ENCODE measurements around the gene PPP1R9A.

The PPP1R9A gene

DNA sequence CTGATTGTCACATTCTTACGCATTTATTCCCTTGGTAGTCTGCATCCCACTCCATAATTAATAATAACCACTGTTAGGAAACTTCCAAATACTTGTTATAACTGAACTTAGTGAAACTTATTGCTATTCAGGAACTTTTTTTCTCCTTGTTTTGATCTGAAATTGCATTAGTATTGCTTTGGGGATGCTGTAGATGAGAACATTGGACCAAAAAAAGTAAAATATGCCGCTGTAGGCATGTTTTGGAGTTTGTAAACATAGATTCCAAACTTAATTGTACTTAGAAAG, 1.7 kb downstream of the PPP1R9A start:
- no peak for DNase-seq (ENCODE audit: low read depth in 2 of 2)

DNA sequence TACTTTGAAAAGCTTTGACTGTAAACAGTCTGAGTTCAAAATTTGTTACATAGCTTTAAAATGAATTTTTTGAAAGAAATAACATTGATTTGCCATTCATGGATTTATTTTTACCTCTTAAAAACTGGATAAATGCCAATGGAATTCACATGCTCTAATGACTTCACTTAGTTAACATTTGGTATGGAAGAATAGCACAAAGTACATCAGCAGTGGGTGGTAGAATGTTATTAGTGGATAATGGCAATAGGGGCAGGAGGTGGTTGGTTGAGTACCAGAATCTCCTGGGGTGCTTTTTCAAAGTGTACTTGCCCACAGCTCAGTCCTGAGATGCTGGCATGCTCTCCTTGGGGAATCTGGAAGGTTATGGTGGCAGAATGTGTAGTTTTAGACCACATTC, 4.7 kb downstream of the PPP1R9A start:
- no peak for DNase-seq (ENCODE audit: low read depth in 2 of 2)

DNA sequence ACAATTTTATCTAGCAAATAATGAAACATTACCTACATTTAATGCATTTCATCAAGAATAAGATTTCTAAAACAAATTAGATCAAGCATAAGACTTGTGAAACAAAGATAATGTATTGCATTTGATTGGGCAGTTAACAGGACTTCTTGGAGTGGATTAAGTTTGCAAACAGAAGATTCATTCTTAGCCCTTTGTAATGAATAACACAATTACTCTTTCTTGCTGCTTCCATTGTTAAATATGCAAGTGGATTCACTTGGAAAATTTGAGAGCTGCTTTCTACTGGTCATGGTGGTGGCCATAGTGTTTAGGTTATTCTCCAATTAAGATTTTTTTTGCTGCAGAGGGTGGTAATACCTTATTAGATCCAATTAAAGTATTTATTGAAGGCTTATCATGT, 6.0 kb downstream of the PPP1R9A start:
- no peak for DNase-seq (ENCODE audit: low read depth in 2 of 2)

DNA sequence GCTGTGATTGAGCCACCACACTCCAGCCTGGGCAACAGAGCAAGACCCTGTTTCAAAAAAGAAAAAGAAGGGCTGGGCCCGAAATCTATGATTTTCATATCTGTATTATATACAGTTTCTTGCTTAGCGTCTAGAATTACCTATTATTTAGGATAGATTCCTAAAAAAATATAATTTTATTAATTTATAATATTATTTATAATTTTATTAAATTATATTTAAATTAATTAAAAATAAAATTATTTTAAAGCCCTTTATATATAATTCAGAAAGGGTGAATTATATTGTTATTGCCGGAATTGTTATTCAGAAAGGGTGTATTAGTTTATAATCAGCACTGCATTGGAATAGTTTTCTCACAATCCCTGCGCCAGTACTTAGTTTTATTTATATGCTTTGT, 14.5 kb downstream of the PPP1R9A start:
- DNase-seq (ENCODE audit: low read depth in 2 of 2): no peak

DNA sequence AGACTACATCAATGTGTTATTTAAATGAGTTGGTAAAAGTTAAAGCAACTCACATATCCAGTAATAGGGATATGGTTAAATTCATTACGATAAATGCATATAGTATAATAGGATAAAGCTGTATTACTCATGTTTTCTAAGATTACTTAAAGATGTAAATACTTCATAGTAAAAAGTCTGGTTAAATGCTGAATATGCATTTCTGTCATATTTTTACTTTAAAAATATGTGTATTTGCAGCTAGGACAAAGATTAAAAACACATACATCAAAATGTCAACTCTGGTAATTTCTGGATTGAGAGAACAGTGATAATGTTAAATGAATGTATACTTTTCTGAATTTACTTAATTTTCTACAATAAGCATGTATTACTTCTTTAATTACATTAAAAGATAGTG, 15.1 kb downstream of the PPP1R9A start:
- DNase-seq (ENCODE audit: low read depth in 2 of 2): no peak

DNA sequence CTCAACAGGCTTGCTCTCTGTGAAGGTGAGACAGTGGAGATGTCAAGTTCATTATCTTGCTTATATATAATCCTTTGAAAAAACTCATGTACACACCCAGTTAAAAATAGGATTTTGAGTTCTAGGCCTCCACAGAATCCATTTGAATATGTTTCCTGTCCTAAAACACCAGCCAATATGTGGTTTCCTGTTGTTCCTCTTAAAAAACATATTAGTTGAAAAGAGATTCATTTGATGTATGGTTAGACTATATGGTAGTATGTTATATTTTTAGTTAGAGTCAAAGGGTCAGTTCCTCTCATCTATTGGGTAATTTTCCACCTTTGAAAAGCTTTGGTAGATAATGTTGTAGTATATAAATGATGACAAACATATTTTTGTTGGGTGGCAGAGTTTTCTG, 16.0 kb downstream of the PPP1R9A start:
- no peak for DNase-seq (ENCODE audit: low read depth in 2 of 2)

DNA sequence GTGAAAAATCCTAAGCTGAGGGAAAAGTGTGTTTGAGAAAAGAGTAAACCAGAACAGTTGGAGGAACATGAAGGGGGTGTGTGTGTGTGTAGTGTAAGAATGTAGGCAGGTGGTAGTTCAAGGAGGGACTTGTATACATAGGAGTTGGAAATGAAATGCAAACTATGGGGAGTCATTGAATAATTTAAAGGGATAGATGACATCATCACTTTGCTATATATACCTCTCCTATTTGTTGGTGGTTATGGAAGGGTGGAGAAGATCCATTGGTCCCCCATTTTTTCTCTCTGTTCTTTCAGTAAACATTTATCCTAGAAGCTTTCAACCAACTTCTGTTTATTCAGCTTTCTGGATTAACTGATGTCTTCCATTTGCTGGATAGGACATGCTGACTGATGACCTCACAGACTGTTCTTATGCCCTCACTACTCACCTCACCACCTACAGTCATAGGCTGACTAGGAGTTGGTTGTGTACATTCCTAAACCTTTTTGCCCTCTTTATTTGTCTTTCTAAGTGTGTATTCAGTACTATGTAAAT, 20.8 kb downstream of the PPP1R9A start:
- DNase-seq (ENCODE audit: low read depth in 2 of 2): no peak

DNA sequence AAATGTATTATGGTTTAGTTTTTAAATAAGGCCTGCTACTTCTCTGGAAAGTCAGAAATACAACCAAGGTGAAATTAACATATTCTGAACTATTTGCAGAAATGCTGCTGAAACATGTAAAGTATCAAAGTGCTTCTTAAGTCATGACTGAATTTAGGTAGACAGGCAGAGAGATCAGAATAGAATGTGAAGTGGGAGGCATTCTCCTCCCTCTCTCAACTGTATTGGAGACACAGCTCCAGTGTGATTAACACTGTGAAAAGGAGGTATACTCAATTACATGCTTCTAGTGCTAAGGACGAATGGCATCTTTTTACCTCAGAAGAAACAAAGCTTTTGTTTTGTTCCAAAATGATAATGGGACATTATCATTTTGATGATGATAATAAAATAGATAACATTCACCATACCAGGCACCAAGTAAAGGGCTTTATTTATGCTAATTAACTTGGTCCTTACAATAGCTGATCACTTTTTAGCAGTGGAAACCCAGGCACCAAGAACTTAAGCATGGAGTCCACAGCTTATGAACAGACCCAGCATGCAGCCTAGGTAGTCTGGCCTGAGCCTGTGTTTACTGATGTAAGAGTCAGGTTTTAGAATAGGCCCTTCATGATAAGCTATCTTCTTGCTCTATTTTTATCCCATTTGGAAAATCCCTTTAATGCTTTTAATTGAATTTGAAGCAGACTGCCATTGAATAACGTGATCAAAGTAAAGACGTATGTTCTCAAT, 26.0 kb downstream of the PPP1R9A start:
- DNase-seq (ENCODE audit: low read depth in 2 of 2): no peak

DNA sequence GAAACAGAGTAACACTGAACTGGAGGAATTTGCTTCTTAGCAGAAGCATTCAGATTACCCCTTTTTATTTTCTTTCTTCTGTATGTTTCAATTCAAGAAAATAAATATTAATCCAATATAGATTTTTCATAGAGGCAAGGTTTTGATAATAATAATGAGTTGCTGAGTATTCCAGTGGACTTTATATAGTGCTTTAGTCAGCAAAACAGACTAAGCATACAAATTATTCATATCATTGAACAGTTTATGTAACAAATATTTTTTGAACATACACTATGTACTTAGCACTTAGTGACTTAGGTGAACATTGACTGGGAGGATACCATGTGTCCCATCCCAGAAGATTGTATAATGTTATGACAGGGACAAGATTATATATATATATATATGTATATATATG, 32.0 kb downstream of the PPP1R9A start:
- no peak for DNase-seq (ENCODE audit: low read depth in 2 of 2)

DNA sequence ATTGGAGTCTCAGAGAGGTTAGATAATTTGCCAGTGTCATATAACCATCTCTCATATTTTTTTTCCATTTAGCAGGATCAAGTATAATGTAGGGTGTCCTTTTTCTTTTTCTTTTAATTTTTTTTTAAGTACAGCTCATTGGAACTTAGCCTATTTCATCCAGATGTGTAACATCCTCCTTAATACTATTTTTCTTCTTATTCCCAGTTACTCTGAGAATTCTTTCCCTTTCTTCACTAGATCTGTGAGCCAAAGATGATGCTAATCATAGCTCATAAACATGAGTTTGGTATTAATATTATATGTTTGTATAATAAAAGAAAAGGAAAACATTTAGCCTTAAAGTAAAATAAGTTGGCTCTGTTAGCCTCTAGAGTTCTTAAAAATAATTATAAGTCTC, 32.8 kb downstream of the PPP1R9A start:
- DNase-seq (ENCODE audit: low read depth in 2 of 2): no peak

DNA sequence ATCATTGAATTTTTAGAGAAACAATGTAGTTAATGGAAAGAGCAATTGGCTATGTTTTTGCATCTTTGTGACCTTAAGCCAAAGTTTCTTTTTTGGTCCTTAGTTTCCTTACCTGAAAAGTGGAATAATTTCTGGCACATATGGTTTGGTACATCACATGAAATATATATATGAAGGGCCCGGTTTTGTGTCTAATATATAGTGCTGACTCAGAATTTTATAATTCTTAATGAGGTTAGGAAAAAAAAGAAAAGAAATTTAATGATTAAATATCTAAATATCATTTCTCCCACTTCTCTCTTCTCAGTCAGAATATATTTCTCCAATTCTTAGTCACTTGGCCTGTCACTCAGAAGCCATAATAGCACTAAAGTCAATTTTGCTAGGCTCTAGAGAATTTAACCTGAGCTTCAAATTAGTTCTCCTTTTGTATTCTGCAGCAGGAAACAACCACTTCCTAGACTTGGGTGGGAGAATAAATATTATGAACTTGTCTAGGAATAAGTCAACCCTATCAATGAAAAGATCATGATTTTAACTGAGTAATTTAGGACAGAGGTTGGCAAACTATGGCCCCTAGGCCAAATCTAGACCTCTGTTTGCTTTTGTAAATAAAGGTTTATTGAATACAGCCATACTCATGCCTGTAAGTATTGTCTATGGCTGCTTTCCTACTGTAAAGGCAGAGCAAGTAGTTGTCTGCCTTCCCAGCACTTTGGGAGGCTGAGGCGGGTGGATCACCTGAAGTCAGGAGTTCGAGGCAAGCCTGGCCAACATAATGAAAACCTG, 34.6 kb downstream of the PPP1R9A start:
- no peak for DNase-seq (ENCODE audit: low read depth in 2 of 2)

DNA sequence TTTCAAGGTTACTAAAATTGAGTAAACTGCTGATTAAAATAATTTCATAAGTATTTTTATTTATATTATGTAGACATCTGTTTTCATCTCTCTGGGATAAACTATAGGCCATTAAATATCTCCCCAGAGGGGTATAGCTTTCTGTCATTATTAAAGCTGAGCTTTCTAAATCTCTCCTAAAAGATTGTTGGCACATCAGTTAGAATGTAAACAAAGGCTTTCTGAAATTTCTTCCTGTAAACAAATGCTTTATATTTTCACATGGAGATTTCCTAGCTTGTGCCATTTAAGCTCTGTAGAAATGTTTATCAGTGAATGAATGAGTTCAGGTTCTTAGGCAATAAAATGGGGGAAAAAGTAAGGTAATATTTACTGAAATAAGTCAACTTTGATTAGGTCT, 35.7 kb downstream of the PPP1R9A start:
- DNase-seq (ENCODE audit: low read depth in 2 of 2): no peak

DNA sequence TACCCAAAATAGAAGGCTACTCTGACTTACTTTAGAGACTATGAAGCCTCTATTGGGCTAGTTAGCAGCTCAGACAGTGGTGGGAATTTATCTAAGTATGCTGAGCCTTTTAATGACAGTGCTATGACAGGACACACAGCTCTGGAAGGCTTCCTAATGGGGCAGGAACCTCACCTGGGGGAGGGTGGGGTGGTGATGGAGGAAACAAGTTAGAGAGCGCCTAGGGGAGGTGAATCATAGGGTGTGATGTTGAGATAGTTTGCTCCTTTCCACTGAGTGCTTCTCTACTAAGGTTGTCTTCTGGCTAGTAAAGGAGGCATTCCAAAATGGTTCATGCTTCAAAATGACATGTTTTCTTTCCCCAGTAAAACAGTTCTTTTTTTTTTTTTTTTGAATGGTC, 42.1 kb downstream of the PPP1R9A start:
- no peak for DNase-seq (ENCODE audit: low read depth in 2 of 2)

DNA sequence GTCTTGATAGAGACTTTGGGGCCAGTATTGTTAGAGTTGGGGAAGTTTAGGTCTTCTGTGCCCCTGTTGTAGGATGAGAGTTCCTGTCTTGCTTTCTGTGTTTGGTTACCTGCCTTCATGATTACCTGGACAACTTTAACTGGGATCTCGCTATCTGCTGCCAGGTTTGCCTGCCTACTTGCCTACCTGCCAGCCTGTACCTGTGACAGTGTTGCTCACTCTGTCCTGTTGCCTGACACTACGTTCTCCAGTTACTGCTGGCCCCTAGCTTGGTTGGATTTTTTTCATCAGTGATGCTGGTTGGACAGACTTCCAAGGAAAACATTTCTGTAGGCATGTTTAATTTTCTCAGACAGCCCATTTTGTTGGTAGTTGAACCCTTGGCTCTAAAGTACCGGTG, 48.4 kb downstream of the PPP1R9A start:
- DNase-seq (ENCODE audit: low read depth in 2 of 2): no peak

DNA sequence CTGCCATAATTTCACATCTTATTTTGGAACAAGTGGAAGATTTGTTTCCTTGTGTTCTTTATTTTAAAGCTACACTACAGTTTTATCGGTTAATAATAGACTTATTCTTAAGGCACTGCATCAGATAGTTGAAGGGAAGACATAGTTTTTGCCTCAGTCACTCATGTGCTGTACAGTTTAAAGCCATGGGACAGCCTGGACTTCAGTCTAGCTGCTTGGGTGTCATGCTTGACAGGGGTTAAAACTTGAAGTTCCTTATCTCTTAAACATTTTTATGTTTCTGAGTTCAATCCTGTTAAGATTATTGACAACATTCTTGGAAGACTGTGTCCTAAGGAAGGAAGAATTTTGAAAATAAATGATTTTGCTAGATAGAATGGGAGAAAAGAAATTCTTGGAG, 49.7 kb downstream of the PPP1R9A start:
- no peak for DNase-seq (ENCODE audit: low read depth in 2 of 2)

DNA sequence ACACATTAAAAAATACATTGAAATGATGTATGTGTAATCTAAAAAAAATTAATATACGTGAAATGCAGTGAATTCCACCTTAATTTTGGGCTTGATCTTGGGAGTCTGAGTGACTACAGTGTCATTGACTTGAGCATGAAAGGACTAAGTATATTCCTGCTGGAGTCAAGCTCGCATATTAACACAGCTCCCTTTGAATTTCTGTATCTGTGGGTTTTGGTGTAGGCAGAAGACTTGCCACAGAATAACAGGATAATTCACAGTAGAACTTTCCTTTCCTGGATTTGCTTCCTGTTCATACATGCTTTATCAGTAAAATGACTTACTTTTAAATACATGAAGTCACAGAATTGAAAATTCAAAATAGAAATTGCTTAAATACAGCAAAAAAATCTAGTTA, 55.3 kb downstream of the PPP1R9A start:
- DNase-seq (ENCODE audit: low read depth in 2 of 2): no peak

DNA sequence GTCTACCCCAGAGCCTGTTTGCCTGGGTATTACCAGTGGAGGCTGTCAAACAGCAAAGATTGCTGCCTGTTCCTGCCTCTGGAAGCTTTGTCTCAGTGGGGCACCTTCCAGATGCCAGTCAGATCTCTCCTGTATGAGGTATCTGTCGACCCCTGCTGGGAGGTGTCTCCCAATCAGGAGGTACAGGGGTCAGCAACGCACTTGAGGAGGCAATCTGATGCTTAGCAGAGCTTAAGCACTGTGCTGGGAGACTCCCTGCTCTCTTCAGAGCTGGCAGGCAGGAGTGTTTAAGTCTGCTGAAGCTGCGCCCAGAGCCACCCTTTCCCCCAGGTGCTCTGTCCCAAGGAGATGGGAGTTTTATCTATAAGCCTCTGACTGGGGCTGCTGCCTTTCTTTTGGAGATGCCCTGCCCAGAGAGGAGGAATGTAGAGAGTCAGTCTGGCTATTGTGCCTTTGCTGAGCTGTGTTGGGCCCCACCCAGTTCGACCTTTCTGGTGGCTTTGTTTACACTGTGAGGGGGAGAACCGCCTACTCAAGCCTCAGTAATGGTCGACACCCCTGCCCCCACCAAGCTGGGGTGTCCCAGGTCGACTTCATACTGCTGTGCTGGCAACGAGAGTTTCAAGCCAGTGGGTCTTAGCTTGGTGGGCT, 62.2 kb downstream of the PPP1R9A start:
- DNase-seq (ENCODE audit: low read depth in 2 of 2): no peak

DNA sequence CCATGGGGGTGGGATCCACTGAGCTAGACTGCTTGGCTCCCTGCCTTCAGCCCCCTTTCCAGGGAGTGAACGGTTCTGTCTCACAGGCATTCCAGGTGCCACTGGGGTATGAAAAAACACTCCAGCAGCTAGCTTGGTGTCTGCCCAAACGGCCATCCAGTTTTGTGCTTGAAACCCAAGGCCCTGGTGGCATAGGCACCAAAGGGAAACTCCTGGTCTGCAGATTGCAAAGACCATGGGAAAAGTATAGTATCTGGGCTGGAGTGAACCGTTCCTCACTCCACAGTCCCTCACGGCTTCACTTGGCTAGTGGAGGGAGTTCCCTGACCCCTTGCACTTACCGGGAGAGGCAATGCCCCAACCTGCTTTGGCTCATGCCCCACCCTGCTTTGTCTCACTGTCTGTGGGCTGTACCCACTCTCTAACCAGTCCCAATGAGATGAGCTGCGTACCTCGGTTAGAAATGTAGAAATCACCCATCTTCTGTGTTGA, 62.7 kb downstream of the PPP1R9A start:
- DNase-seq (ENCODE audit: low read depth in 2 of 2): no peak

DNA sequence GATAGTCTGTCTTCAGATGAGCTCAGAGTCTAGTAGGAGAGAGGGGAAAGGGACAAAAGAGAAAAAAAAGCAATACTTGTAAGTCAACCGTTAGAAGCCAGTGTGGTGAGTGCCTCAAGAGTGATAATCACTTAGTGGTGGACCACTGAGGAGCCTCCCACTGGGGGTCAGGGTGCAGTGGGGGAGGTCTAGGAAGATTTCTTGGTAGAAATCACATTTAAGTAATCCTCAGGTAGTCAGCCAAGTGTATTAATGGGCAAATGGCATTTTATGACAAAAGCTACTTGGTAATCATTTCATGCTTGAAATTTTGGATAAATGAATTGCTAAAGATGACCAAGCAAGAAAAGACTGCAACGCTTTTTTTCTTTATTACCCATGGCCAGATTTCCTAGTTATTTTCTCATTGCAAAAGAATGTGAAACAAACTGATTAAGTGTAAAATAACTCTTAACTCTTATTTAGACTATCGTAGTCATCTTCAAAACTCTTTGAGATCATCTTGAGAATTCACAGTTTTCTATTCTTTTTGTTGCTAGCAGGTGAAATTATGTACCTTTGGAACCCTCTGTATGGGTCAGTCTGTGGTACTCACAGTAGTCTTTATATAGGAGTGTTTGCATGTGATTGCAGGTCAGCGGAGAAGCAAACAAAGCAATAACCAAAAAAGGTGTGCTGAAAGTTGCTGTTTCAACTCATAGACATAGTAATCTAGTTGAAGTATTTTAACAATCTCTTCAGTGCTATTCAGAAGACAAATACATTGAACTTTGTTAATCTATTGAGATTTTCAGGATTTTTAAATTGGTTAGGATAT, 63.9 kb downstream of the PPP1R9A start:
- no peak for DNase-seq (ENCODE audit: low read depth in 2 of 2)

DNA sequence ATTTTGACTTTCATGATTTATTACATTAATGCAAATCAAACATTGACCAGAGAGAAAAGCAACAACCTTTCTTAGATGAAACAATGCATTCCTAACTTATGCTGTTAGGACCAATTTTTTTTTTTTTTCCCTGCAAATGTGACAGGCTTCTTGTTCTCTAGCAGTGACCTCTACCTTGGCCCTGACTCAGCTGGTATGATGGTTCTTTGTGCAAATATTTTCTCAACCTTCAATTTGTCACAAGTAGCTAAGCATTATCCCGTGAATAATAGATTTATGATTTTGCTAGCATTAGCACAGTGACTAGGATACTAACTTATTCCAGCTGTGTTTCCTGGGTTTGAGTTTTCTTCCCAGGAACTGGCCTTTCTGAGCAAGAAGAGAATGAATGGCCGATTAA, 64.9 kb downstream of the PPP1R9A start:
- no peak for DNase-seq (ENCODE audit: low read depth in 2 of 2)

DNA sequence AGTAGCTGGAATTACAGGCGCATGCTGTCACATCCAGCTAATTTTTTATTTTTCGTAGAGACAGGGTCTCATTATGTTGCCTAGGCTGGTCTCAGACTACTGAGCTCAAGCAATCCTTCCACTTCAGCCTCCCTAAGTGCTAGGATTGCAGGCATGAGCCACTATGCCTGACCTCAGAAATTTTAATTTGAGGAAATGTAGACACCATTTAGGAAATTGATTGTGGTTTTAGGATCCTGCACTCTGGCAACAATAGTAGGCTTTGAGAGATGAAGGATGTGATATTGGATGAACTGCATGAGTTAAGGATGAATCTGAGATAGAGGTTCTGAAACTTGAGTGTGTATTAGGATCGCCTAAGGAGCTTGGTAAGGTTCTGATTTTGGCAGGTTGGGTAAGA, 66.5 kb downstream of the PPP1R9A start:
- no peak for DNase-seq (ENCODE audit: low read depth in 2 of 2)

DNA sequence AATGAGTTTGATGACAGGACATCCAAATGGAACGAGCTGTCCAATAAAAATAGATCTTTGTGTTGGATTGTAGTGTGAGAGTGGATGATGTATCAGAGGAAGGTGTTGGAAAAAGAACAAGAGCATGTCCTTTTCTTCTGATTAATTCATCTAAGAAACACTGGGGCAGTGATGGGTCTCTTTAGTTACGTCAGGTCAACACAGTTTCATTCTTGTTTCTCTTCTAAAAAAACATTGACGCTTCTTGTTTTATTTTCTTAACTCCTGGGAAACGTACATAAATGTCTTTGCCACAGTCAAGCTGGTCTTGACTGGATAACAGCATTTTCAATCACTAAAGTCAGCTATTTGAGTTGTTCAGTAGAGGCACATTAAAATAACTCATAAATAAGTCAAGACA, 67.0 kb downstream of the PPP1R9A start:
- DNase-seq (ENCODE audit: low read depth in 2 of 2): no peak
